HG02943 (cell line): ENCODE results near the gene PLAGL1.
A peak's percentile ranks its signal among the peaks of the same experiment; 100 is the strongest.
"Not testable (repeated sequence)": the region's sequence is repeated elsewhere in the genome, so short reads cannot be mapped to it uniquely, and the experiment has no call there.

ENCODE experiments used
- ATAC-seq: cut with Tn5 transposase; IDR thresholded peaks from one replicate; pipeline ENCODE4 v1.9.1; 2021; ENCODE audit warnings: mild to moderate bottlenecking, low read depth, moderate library complexity; ENCODE audit not compliant: unreplicated experiment

Gene PLAGL1

DNA sequence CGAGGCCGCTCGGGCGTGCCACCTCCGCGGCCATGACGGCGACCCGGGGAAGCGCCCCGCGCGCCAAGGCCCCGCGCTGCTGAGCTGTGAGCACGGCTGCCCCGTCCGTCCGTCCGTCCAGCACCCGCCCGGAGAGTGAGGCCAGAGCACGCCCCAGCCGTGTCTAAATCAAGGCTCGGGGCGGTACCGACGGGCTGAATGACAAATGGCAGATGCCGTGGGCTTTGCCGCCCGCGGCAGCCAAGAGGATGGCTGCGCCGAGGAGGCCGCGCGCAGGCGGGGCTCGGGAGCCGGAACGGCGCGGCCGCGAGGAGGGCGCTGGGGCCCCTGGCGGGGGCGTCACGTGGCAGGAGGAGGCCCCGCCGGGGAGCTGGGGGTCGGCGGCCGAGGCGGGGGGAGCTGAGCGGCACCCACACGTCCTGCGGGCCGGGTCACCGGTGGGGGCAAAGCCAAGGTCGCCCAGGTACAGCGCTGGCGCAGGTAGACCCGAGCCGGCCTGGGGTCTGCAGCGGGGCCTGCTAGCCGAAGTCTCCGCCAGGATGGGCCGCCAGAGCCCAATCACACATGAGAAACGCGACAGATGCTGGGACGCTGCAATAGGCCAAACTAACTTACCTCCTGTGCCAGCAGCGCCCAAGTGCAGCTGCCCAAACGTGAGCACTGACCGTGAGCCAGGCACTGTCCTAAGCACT, at the start of gene PLAGL1:
Gene PLAGL1 (minus strand): TSS at position 140 of the 692 bp plus-strand sequence. CDS start 60,123 bp downstream, outside the sequence.
- no peak for ATAC-seq

- ATAC-seq = peak; percentile 96
Measured at GRCh38 chr6:144055121-144055931, 47.3 kb upstream of the PLAGL1 start.

DNA sequence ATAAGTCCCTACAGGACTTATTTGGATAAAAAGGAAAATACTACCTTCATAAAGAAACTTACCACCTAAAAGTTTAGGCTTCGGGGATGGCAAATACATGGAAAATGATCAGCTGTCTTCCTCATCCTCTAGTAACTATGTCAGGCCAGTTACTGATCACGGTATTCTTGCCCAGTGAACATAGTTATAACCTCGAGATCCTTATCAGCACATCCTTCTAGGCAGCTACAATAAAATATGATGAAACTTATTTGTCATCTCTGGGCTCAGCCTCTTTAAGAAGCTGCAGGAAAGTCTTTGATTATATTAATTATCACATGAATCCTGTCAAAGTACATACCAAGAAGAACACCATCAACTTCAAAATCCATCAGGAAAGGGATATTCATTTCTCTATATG, 45.5 kb upstream of the PLAGL1 start:
- ATAC-seq = no peak

DNA sequence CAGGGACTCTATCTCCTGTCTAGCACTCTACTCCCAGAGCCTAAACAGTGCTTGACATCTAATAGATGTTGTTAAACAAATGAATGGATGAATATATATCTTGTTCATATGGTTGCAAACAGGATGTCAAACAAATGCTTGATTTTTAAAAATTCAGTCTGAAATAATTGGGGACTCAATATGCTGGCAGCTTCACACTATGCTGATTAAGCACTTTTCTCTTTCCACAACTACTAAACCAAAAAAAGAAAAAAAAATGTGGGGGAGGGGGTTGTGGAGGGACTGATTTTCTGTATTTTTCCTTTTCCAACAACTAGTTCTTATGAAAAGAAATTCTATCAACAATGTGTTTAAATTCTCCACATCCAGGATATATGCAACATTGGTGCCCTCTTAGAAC, 44.4 kb upstream of the PLAGL1 start:
- no peak for ATAC-seq

GRCh38 chr6:144049386-144049785, 41.3 kb upstream of the PLAGL1 start:
- ATAC-seq = no peak

DNA sequence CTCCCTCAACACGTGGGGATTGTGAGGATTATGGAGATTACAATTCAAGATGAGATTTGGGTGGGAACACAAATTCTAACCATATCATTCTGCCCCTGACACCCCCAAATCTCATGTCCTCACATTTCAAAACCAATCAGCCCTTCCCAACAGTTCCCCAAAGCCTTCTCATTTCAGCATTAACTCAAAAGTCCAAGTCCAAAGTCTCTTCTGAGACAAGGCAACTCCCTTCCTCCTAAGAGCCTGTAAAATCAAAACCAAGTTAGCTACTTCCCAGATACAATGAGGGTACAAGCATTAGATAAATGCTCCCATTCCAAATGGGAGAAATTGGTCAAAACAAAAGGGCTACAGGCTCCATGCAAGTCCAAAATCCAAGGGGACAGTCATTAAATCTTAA, 39.6 kb upstream of the PLAGL1 start:
- no peak for ATAC-seq

DNA sequence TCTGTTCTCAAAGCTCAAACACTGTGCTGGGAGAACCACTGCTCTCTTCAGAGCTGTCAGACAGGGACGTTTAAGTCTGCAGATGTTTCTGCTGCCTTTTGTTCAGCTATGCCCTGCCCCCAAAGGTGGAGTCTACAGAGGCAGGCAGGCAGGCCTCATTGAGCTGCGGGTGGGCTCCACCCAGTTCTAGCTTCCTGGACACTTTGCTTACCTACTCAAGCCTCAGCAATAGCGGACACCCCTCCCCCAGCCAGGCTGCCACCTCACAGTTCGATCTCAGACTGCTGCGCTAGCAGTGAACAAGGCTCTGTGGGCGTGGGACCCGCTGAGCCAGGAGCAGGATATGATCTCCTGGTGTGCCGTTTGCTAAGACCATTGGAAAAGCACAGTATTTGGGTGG, 38.6 kb upstream of the PLAGL1 start:
- not testable (repeated sequence) for ATAC-seq

DNA sequence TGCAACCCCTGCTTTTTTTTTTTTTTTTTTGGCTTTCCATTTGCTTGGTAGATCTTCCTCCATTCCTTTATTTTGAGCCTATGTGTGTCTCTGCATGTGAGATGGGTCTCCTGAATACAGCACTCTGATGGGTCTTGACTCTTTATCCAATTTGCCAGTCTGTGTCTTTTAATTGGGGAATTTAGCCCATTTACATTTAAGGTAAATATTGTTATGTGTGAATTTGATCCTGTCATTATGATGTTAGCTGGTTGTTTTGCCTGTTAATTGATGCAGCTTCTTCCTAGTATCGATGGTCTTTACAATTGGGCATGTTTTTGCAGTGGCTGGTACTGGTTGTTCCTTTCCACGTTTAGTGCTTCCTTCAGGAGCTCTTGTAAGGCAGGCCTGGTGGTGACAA, 36.9 kb upstream of the PLAGL1 start:
- not testable (repeated sequence) for ATAC-seq

- no peak for ATAC-seq
Measured at GRCh38 chr6:144036835-144037195, 28.8 kb upstream of the PLAGL1 start.

- peak; percentile 80 for ATAC-seq
Measured at GRCh38 chr6:144036064-144036834, 28.2 kb upstream of the PLAGL1 start.

GRCh38 chr6:144035416-144035815, 27.4 kb upstream of the PLAGL1 start:
- ATAC-seq = no peak

DNA sequence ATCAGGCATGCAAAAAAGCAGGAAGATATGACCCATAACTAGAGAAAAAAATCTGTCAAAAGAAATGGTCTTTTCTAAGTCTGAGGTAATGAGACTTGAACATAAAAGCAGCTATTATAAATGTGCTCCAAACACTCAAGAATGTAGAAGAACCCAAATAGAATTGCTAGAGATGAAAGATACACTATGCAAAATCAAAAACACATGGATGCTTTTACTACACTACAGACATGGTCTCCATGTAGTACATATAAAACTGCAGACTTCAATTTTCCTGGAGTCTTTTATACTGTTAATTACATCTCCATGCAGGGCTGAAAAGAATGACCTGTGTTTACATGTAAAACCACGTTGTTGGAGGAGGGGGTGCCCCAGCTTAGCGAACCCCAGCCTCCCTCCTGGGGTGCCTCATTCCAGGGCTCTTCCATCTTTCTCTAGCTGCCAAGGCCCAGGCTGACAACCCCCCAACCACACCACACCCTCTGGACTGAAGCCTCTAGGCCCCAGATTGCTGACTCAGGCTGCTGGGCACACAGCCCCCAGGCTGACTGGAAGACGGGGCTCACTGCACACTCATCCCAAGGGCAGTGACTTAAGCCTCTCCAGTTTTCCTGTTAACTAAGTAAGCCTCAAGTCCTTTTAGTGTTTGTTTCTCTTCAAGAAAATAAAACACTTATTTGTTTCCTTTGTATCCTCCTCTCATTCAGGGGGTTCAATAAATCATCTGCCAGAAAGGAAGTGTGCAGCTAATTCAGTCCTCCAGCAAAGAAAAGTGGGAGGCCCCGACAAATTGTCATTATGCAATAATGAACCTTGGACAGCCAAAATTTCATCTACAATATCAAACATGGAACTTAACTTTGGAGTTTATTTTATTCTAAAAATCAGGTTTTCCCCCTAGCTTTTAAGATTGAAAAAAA, 26.0 kb upstream of the PLAGL1 start:
- no peak for ATAC-seq

DNA sequence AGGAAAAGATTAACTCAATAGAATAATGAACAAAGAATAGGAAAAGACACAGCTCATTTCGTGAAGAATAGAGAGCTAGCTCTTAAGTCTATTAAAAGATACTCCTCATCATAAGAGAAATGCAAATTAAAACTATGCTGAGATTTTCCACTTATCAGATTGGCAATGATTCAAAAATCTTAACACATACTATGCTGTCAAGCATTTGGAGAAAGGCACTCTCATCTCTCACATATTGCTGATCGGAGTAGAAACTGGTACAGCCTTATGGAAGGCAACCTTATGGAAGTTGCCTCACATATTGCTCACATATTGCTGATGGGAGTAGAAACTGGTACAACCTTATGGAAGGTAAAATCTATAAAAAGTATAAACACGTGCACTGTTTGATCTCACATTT, 21.4 kb upstream of the PLAGL1 start:
- no peak for ATAC-seq

GRCh38 chr6:144027932-144028587, 20.0 kb upstream of the PLAGL1 start:
- no peak for ATAC-seq

- no peak for ATAC-seq
Measured at GRCh38 chr6:144023216-144023615, 15.2 kb upstream of the PLAGL1 start.

DNA sequence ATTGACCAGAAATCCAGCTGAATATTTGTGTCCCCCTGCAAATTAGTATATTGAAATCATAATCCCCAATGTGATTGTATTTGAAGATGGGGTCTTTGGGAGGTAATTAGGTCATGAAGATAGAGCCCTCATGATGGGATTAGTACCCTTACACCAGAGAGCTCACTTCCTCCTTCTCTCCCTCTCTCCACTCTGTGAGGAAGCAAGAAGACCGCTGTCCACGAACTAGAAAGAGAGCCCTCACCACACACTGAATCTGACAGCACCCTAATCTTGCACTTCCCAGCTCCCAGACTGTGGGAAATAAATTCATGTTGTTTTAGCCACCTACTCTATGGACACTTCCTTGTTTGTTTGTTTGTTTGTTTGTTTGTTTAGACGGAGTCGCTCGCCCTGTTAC, 11.9 kb upstream of the PLAGL1 start:
- no peak for ATAC-seq

GRCh38 chr6:144017166-144018094, 9.4 kb upstream of the PLAGL1 start:
- ATAC-seq = no peak

- no peak for ATAC-seq
Measured at GRCh38 chr6:144013486-144013909, 5.4 kb upstream of the PLAGL1 start.

GRCh38 chr6:144012534-144012933, 4.5 kb upstream of the PLAGL1 start:
- no peak for ATAC-seq
